Activated CD4-positive, CD25-positive, alpha-beta regulatory T cell treated with anti-CD3 and anti-CD28 coated beads, Interleukin-2, amount 50 U/mL, for 24 hours (primary cell): ENCODE measurements around the gene DDX47.
A peak's percentile ranks its signal among the peaks of the same experiment; 100 is the strongest.

ENCODE experiments used
- ATAC-seq, 2 donors: fragments of 150-1000 bp; cut with Tn5 transposase; one replicate each; pipeline ENCODE4 v1.10.0; 2021; ENCODE audit warnings: mild to moderate bottlenecking in 1 of 2, moderate library complexity in 1 of 2

The DDX47 gene

GRCh38 chr12:12813120-12814101 lies at the start of gene DDX47:
Gene DDX47, plus strand, starts transcription at chr12:12813346. Its CDS starts 22 bp downstream, at chr12:12813368.
- ATAC-seq = peak; percentile 93 to 97

- no peak for ATAC-seq
Observed at GRCh38 chr12:12764824-12765223, 48.3 kb upstream of the DDX47 start.

GRCh38 chr12:12770262-12770661 lies 42.9 kb upstream of the DDX47 start:
- no peak for ATAC-seq

- ATAC-seq = no peak
Observed at GRCh38 chr12:12774791-12775190, 38.4 kb upstream of the DDX47 start.

- no peak for ATAC-seq
Observed at GRCh38 chr12:12776261-12776660, 36.9 kb upstream of the DDX47 start.

GRCh38 chr12:12777092-12777491 lies 36.1 kb upstream of the DDX47 start:
- ATAC-seq = no peak

- no peak for ATAC-seq
Observed at GRCh38 chr12:12779007-12779406, 34.1 kb upstream of the DDX47 start.

GRCh38 chr12:12779529-12779928 lies 33.6 kb upstream of the DDX47 start:
- no peak for ATAC-seq

GRCh38 chr12:12784116-12784515 lies 29.0 kb upstream of the DDX47 start:
- no peak for ATAC-seq

GRCh38 chr12:12784911-12785814 lies 28.0 kb upstream of the DDX47 start, which contains the start of gene APOLD1:
Gene APOLD1, plus strand, starts transcription at chr12:12785659. Its CDS starts 33 bp downstream, at chr12:12785692.
- no peak for ATAC-seq

GRCh38 chr12:12786351-12786705 lies 26.8 kb upstream of the DDX47 start:
- ATAC-seq = peak; percentile 9 to 10

GRCh38 chr12:12786706-12787601 lies 26.2 kb upstream of the DDX47 start:
- ATAC-seq = peak; percentile 86 to 90

GRCh38 chr12:12788131-12788530 lies 25.0 kb upstream of the DDX47 start:
- no peak for ATAC-seq

GRCh38 chr12:12788675-12789368 lies 24.3 kb upstream of the DDX47 start:
- ATAC-seq = peak; percentile 69 to 72

- no peak for ATAC-seq
Observed at GRCh38 chr12:12790956-12791355, 22.2 kb upstream of the DDX47 start.

GRCh38 chr12:12791756-12792369 lies 21.3 kb upstream of the DDX47 start:
- ATAC-seq = no peak

GRCh38 chr12:12792421-12792820 lies 20.7 kb upstream of the DDX47 start:
- no peak for ATAC-seq

- ATAC-seq = no peak
Observed at GRCh38 chr12:12794686-12795085, 18.5 kb upstream of the DDX47 start.

- ATAC-seq = no peak
Observed at GRCh38 chr12:12796171-12796570, 17.0 kb upstream of the DDX47 start.

GRCh38 chr12:12796928-12797793 lies 16.0 kb upstream of the DDX47 start:
- no peak for ATAC-seq
